ENCODE data around the gene FAM9C.

- no peak for TF ChIP-seq CTCF (IDR thresholded peaks at IDR 0.05; ENCODE audit: low read depth, low read length)
- no peak for TF ChIP-seq EZH2phosphoT487 (IDR thresholded peaks at IDR 0.05; ENCODE audit: low read depth)
These were observed 34.5 kb upstream of the FAM9C start for GRCh38 chrX:13078739-13079444.

All from OCI-LY3 (cell line).